ENCODE measurements around the gene TMEM163. TPM values are rescaled to one million over a fixed set of nuclear protein-coding genes. Genes with fewer than 3 reads are reported as not detected.

TMEM163 gene
- total RNA-seq, 1 experiment from 2014 or later = 2.5 TPM

DNA sequence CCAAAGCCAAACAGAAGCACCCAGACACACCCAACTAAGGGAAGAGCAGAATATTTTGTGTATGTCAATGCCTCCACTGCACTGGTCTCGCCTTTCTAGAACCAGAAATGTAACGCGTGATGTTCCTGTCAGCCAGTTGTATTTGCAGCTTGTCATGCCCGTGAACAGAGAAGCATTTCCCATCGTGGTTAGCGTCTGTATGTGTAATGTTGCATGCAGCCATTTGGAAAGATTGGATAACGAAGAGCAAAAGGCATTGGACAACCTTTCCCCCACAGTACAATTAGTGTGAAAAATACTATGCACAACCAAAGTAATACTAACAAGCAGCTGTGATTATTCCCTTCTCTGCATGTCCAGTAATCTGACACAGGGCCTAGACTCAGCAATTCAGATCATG lies 140.5 kb downstream of the TMEM163 start:
- no TSS peak for BruUV-seq (replicated peaks)

GRCh38 chr2:134576478-134576877 lies 142.3 kb downstream of the TMEM163 start:
- Mint-ChIP-seq H3K27ac (ENCODE audit: unreplicated experiment) (no peak overlapping the region), H3K4me1 (ENCODE audit: low read depth, unreplicated experiment) (no peaks in the 10 kb centered on the region), H3K27me3 (ENCODE audit: unreplicated experiment) (peaks cover 11% of the 10 kb centered on the region), H3K36me3 (ENCODE audit: insufficient read depth, unreplicated experiment) (no peaks in the 10 kb centered on the region), H3K4me3 (ENCODE audit: low read depth, unreplicated experiment) (no peak overlapping the region), H3K9me3 (ENCODE audit: low read depth, unreplicated experiment) (no peaks in the 10 kb centered on the region)
- TF ChIP-seq, protein P1, sequence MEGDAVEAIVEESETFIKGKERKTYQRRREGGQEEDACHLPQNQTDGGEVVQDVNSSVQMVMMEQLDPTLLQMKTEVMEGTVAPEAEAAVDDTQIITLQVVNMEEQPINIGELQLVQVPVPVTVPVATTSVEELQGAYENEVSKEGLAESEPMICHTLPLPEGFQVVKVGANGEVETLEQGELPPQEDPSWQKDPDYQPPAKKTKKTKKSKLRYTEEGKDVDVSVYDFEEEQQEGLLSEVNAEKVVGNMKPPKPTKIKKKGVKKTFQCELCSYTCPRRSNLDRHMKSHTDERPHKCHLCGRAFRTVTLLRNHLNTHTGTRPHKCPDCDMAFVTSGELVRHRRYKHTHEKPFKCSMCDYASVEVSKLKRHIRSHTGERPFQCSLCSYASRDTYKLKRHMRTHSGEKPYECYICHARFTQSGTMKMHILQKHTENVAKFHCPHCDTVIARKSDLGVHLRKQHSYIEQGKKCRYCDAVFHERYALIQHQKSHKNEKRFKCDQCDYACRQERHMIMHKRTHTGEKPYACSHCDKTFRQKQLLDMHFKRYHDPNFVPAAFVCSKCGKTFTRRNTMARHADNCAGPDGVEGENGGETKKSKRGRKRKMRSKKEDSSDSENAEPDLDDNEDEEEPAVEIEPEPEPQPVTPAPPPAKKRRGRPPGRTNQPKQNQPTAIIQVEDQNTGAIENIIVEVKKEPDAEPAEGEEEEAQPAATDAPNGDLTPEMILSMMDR (IDR thresholded peaks at IDR 0.05; ENCODE audit: unreplicated experiment) = no peak
- intact Hi-C loops (cut with micrococcal nuclease; ENCODE audit: unreplicated experiment) = no loop called here
- CTCF ChIA-PET = no interaction called here
- no peak for DNase-seq
- no TSS peak for BruUV-seq (replicated peaks)

More for the DNA sequence above, 140.5 kb downstream of the TMEM163 start:
- no peaks in the 10 kb centered on the region for H3K36me3 Mint-ChIP-seq (ENCODE audit: insufficient read depth, unreplicated experiment)
- CTCF ChIA-PET = no interaction called here
- DNase-seq = no peak
- no peak overlapping the region for H3K27ac Mint-ChIP-seq (ENCODE audit: unreplicated experiment)
- H3K4me1 Mint-ChIP-seq (ENCODE audit: low read depth, unreplicated experiment) = peaks cover 8% of the 10 kb centered on the region
- no peak overlapping the region for H3K4me3 Mint-ChIP-seq (ENCODE audit: low read depth, unreplicated experiment)
- H3K9me3 Mint-ChIP-seq (ENCODE audit: low read depth, unreplicated experiment) = no peaks in the 10 kb centered on the region
- TF ChIP-seq, protein P1 (IDR thresholded peaks at IDR 0.05; ENCODE audit: unreplicated experiment) = no peak
- no peaks in the 10 kb centered on the region for H3K27me3 Mint-ChIP-seq (ENCODE audit: unreplicated experiment)
- intact Hi-C loops (cut with micrococcal nuclease; ENCODE audit: unreplicated experiment) = no loop called here

- no peaks in the 10 kb centered on the region for H3K9me3 Mint-ChIP-seq (ENCODE audit: low read depth, unreplicated experiment)
- H3K27me3 Mint-ChIP-seq (ENCODE audit: unreplicated experiment) = peaks cover 11% of the 10 kb centered on the region
- no peaks in the 10 kb centered on the region for H3K36me3 Mint-ChIP-seq (ENCODE audit: insufficient read depth, unreplicated experiment)
- no peak overlapping the region for H3K27ac Mint-ChIP-seq (ENCODE audit: unreplicated experiment)
- intact Hi-C loops (cut with micrococcal nuclease; ENCODE audit: unreplicated experiment) = no loop called here
- CTCF ChIA-PET = no interaction called here
- no peak overlapping the region for H3K4me3 Mint-ChIP-seq (ENCODE audit: low read depth, unreplicated experiment)
- H3K4me1 Mint-ChIP-seq (ENCODE audit: low read depth, unreplicated experiment) = no peaks in the 10 kb centered on the region
- DNase-seq = no peak
- no TSS peak for BruUV-seq (replicated peaks)
- TF ChIP-seq, protein P1 (IDR thresholded peaks at IDR 0.05; ENCODE audit: unreplicated experiment) = no peak
Observed at GRCh38 chr2:134575888-134576287, 142.9 kb downstream of the TMEM163 start.

GRCh38 chr2:134574611-134575330 lies 144.0 kb downstream of the TMEM163 start:
- no peak for DNase-seq
- H3K4me1 Mint-ChIP-seq (ENCODE audit: low read depth, unreplicated experiment) = no peaks in the 10 kb centered on the region
- H3K9me3 Mint-ChIP-seq (ENCODE audit: low read depth, unreplicated experiment) = no peaks in the 10 kb centered on the region
- BruUV-seq (replicated peaks) = no TSS peak
- H3K27me3 Mint-ChIP-seq (ENCODE audit: unreplicated experiment) = peaks cover 11% of the 10 kb centered on the region
- CTCF ChIA-PET = interaction anchor here (0.6 kb wide), 1 partner anchor 29 kb away, joined by 8 read pairs; no protein-coding TSS in a partner anchor
- H3K36me3 Mint-ChIP-seq (ENCODE audit: insufficient read depth, unreplicated experiment) = no peaks in the 10 kb centered on the region
- H3K4me3 Mint-ChIP-seq (ENCODE audit: low read depth, unreplicated experiment) = no peak overlapping the region
- intact Hi-C loops (cut with micrococcal nuclease; ENCODE audit: unreplicated experiment) = no loop called here
- H3K27ac Mint-ChIP-seq (ENCODE audit: unreplicated experiment) = no peak overlapping the region
- TF ChIP-seq, protein P1 (IDR thresholded peaks at IDR 0.05; ENCODE audit: unreplicated experiment) = no peak

Measured in Calu3 (cell line).